HepG2 (cell line): ENCODE measurements around the gene MYBPC2. TPM values are rescaled to one million over a fixed set of nuclear protein-coding genes. Genes with fewer than 3 reads are reported as not detected.

ENCODE experiments used
- CHD2 ChIP-seq: IDR thresholded peaks from 2 replicates; pipeline ENCODE4 v1.6.1; 2011; ENCODE audit warnings: low read depth, low read length, improper control_type of control experiment
- ETV6 ChIP-seq: sonication (generic); formaldehyde crosslinking; conservative IDR thresholded peaks from 2 replicates; pipeline ENCODE4 v1.4.0; 2020; ENCODE audit warnings: missing genetic modification reagents
- HMGA1 ChIP-seq: sonication (generic); formaldehyde crosslinking; conservative IDR thresholded peaks from 2 replicates; pipeline ENCODE4 v1.4.0; 2020; ENCODE audit warnings: missing genetic modification reagents
- ISX ChIP-seq: sonication (generic); formaldehyde crosslinking; conservative IDR thresholded peaks from 2 replicates; pipeline ENCODE4 v1.5.0; 2020; ENCODE audit warnings: missing genetic modification reagents
- MAFF ChIP-seq: IDR thresholded peaks from 2 replicates; pipeline ENCODE4 v1.6.1; 2011; ENCODE audit warnings: low read depth, low read length, improper control_type of control experiment
- MAFK ChIP-seq, 2 experiments: IDR thresholded peaks in 1 of 2; conservative IDR thresholded peaks in 1 of 2; 2 replicates each; pipeline ENCODE4 v1.6.1; 2011; ENCODE audit warnings: improper control_type of control experiment in 2 of 2, low read length in 2 of 2
- MXD4 ChIP-seq: IDR thresholded peaks from 2 replicates; pipeline ENCODE4 v1.6.1; 2016; ENCODE audit warnings: mild to moderate bottlenecking, missing biosample characterization, missing genetic modification reagents
- MYC ChIP-seq: sonication (generic); formaldehyde crosslinking; IDR thresholded peaks from 2 replicates; pipeline ENCODE4 v1.9.0; 2021; ENCODE audit warnings: missing genetic modification reagents, borderline replicate concordance
- NAIF1 ChIP-seq: sonication (generic); formaldehyde crosslinking; IDR thresholded peaks from 2 replicates; pipeline ENCODE4 v1.5.0; 2020; ENCODE audit warnings: mild to moderate bottlenecking, missing genetic modification reagents, borderline replicate concordance
- ONECUT2 ChIP-seq: sonication (generic); formaldehyde crosslinking; IDR thresholded peaks from 2 replicates; pipeline ENCODE4 v1.4.0; 2020; ENCODE audit warnings: missing genetic modification reagents
- REXO4 ChIP-seq: sonication (generic); formaldehyde crosslinking; IDR thresholded peaks from 2 replicates; pipeline ENCODE4 v1.8.0; 2022; ENCODE audit warnings: missing genetic modification reagents, mild to moderate bottlenecking, borderline replicate concordance
- SIX1 ChIP-seq: sonication (generic); formaldehyde crosslinking; IDR thresholded peaks from 2 replicates; pipeline ENCODE4 v1.4.0; 2020; ENCODE audit warnings: missing genetic modification reagents, borderline replicate concordance
- SKI ChIP-seq: fragments of 450-650 bp; IDR thresholded peaks from one replicate; pipeline ENCODE4 v1.6.1; 2018; ENCODE audit warnings: mild to moderate bottlenecking; ENCODE audit not compliant: partially characterized antibody
- SOX6 ChIP-seq, 2 experiments: fragments of 450-650 bp in 1 of 2; sonication (generic) in 1 of 2; formaldehyde crosslinking in 1 of 2; IDR thresholded peaks; 2 replicates each; pipeline versions ENCODE4 v1.4.0 to v1.6.1; 2017 to 2020; ENCODE audit warnings: antibody characterized with exemption in 1 of 2, mild to moderate bottlenecking in 1 of 2, missing genetic modification reagents in 1 of 2
- TARDBP ChIP-seq: sonication (generic); formaldehyde crosslinking; IDR thresholded peaks from 2 replicates; pipeline ENCODE4 v1.8.0; 2022; ENCODE audit warnings: mild to moderate bottlenecking, missing genetic modification reagents
- ZNF121 ChIP-seq: sonication (generic); formaldehyde crosslinking; IDR thresholded peaks from 2 replicates; pipeline ENCODE4 v1.5.0; 2020; ENCODE audit warnings: mild to moderate bottlenecking, missing genetic modification reagents
- ZNF263 ChIP-seq: sonication (generic); formaldehyde crosslinking; IDR thresholded peaks from 2 replicates; pipeline ENCODE4 v1.4.0; 2020; ENCODE audit warnings: missing genetic modification reagents
- ZNF501 ChIP-seq: sonication (generic); formaldehyde crosslinking; IDR thresholded peaks from 2 replicates; pipeline ENCODE4 v1.5.1; 2020; ENCODE audit warnings: mild to moderate bottlenecking, moderate library complexity, missing genetic modification reagents
- ZSCAN9 ChIP-seq: IDR thresholded peaks from 2 replicates; pipeline ENCODE4 v1.6.1; 2016; ENCODE audit warnings: borderline replicate concordance
- polyA plus RNA-seq, 8 experiments: library from polyadenylated mRNA; depleted of rRNA in 3 of 8; stranded (reverse) in 7 of 8; unstranded in 1 of 8; fragments of >200 nt; fragmentation: Illumina TruSeq in 4 of 8; extraction: Trizol in 4 of 8; gene quantifications; 2 replicates each; pipeline versions ENCODE4 v1.2.1 to v1.2.3, GENCODE V29; 2011 to 2016; ENCODE audit warnings: low read depth in 4 of 8, missing spikeins in 1 of 8, mixed read lengths in 1 of 8; ENCODE audit not compliant: insufficient read depth in 1 of 8
- total RNA-seq, 5 experiments: library from RNA; depleted of rRNA; stranded (reverse); fragments of >200 nt; fragmentation: Illumina TruSeq; extraction: Trizol; gene quantifications; 2 replicates each; pipeline ENCODE4 v1.2.3, GENCODE V29; 2016; ENCODE audit warnings: low read depth in 1 of 5
- TF ChIP-seq, protein P1 (sequence below): fragments of 450-650 bp; IDR thresholded peaks from 2 replicates; pipeline ENCODE4 v1.6.1; 2017
- TF ChIP-seq, protein P2 (sequence below): sonication (generic); formaldehyde crosslinking; IDR thresholded peaks from 2 replicates; pipeline ENCODE4 v1.4.0; 2020; ENCODE audit warnings: mild to moderate bottlenecking, missing genetic modification reagents
- TF ChIP-seq, protein P3 (sequence below): IDR thresholded peaks from 2 replicates; pipeline ENCODE4 v1.6.1; 2012; ENCODE audit warnings: inconsistent platforms
- TF ChIP-seq, protein P4 (sequence below): sonication (generic); formaldehyde crosslinking; IDR thresholded peaks from 2 replicates; pipeline ENCODE4 v1.4.0; 2020; ENCODE audit warnings: missing genetic modification reagents
- TF ChIP-seq, protein P5 (sequence below): sonication (generic); formaldehyde crosslinking; IDR thresholded peaks from 2 replicates; pipeline ENCODE4 v1.4.0; 2020; ENCODE audit warnings: mild to moderate bottlenecking, missing genetic modification reagents
- TF ChIP-seq, protein P6 (sequence below): sonication (generic); formaldehyde crosslinking; IDR thresholded peaks from 2 replicates; pipeline ENCODE4 v1.5.0; 2020; ENCODE audit warnings: missing genetic modification reagents

The MYBPC2 gene
- total and polyA plus RNA-seq, 2 of the 13 experiments (the other 11 are each of a cell fraction or from before 2014, with no cell fraction given): not detected

DNA sequence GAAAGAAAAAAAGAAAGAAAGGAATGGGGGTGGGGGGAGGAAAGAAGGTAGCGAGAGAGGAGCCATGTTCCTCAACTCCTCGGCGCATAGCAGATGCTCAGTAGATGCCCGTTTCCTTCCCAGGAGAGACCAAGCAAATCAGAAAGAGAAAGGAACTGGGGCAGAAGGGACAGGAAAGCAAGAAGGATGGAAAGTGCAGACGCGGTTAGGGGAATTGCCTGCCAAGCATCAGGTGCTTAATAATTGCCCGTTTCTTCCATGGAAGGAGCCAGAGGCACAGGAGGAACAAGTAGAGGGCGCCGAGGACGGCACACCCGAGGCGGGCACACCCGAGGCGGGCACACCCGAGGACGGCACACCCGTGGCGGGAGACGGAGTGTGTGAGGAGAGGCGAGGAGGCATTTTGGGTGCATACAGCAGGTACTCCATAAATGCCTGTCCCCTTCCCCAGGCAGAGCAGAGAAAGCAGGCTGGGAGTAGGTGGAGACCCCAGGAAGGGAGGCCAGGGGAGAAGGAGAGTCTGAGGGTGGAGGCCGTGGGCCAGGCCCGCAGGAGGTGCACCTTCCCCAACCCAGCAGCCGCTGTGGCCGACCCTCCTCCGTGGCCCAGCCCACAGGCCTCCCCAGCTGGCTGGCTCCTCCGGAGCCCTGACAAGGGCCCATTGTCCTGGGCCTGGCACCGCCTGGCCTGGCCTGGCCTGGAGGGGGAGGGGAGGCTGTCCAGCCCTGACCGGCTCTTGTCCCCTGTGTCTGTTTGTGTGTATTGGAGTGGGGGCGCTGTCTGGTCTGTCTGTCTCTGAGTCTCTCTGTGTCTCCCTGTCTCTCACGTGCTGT, 63.7 kb downstream of the MYBPC2 start (continued):
- TF ChIP-seq, protein P1, sequence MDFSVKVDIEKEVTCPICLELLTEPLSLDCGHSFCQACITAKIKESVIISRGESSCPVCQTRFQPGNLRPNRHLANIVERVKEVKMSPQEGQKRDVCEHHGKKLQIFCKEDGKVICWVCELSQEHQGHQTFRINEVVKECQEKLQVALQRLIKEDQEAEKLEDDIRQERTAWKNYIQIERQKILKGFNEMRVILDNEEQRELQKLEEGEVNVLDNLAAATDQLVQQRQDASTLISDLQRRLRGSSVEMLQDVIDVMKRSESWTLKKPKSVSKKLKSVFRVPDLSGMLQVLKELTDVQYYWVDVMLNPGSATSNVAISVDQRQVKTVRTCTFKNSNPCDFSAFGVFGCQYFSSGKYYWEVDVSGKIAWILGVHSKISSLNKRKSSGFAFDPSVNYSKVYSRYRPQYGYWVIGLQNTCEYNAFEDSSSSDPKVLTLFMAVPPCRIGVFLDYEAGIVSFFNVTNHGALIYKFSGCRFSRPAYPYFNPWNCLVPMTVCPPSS: no peak
- TF ChIP-seq ZNF501: no peak
- no peak for TF ChIP-seq ONECUT2 (CRISPR knock-in tag)
- TF ChIP-seq ZNF121 (CRISPR knock-in tag): peak; percentile 68; the same call in 1 of the 2 replicates
- no peak for TF ChIP-seq ISX (CRISPR knock-in tag)
- TF ChIP-seq, protein P2, sequence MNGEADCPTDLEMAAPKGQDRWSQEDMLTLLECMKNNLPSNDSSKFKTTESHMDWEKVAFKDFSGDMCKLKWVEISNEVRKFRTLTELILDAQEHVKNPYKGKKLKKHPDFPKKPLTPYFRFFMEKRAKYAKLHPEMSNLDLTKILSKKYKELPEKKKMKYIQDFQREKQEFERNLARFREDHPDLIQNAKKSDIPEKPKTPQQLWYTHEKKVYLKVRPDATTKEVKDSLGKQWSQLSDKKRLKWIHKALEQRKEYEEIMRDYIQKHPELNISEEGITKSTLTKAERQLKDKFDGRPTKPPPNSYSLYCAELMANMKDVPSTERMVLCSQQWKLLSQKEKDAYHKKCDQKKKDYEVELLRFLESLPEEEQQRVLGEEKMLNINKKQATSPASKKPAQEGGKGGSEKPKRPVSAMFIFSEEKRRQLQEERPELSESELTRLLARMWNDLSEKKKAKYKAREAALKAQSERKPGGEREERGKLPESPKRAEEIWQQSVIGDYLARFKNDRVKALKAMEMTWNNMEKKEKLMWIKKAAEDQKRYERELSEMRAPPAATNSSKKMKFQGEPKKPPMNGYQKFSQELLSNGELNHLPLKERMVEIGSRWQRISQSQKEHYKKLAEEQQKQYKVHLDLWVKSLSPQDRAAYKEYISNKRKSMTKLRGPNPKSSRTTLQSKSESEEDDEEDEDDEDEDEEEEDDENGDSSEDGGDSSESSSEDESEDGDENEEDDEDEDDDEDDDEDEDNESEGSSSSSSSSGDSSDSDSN (CRISPR knock-in tag): peak; percentile 53; the same call in 1 of the 2 replicates
- TF ChIP-seq MAFF: no peak
- TF ChIP-seq, protein P3, sequence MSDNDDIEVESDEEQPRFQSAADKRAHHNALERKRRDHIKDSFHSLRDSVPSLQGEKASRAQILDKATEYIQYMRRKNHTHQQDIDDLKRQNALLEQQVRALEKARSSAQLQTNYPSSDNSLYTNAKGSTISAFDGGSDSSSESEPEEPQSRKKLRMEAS: no peak
- TF ChIP-seq HMGA1 (CRISPR knock-in tag): no peak
- TF ChIP-seq, protein P4, sequence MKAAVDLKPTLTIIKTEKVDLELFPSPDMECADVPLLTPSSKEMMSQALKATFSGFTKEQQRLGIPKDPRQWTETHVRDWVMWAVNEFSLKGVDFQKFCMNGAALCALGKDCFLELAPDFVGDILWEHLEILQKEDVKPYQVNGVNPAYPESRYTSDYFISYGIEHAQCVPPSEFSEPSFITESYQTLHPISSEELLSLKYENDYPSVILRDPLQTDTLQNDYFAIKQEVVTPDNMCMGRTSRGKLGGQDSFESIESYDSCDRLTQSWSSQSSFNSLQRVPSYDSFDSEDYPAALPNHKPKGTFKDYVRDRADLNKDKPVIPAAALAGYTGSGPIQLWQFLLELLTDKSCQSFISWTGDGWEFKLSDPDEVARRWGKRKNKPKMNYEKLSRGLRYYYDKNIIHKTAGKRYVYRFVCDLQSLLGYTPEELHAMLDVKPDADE: no peak
- TF ChIP-seq SIX1 (CRISPR knock-in tag): no peak
- no peak for TF ChIP-seq NAIF1
- TF ChIP-seq CHD2: no peak
- TF ChIP-seq, protein P5, sequence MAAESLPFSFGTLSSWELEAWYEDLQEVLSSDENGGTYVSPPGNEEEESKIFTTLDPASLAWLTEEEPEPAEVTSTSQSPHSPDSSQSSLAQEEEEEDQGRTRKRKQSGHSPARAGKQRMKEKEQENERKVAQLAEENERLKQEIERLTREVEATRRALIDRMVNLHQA (CRISPR knock-in tag): no peak
- TF ChIP-seq ETV6 (CRISPR knock-in tag): no peak
- peak; percentile 33; the same call in 1 of the 2 replicates for TF ChIP-seq ZNF263 (CRISPR knock-in tag)
- TF ChIP-seq, protein P6, sequence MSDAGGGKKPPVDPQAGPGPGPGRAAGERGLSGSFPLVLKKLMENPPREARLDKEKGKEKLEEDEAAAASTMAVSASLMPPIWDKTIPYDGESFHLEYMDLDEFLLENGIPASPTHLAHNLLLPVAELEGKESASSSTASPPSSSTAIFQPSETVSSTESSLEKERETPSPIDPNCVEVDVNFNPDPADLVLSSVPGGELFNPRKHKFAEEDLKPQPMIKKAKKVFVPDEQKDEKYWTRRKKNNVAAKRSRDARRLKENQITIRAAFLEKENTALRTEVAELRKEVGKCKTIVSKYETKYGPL (CRISPR knock-in tag): no peak
- peak; percentile 72 for TF ChIP-seq SKI
- no peak for TF ChIP-seq ZSCAN9
- TF ChIP-seq SOX6 (IDR thresholded peaks at IDR 0.05): no peak
- TF ChIP-seq SOX6 (CRISPR knock-in tag; IDR thresholded peaks at IDR 0.05): 0 out of 2 replicates have a peak, but pooled peaks have one; percentile 25
- TF ChIP-seq REXO4 (CRISPR knock-in tag): no peak
- TF ChIP-seq MAFK (conservative IDR thresholded peaks at IDR 0.05 in 1 of 2, IDR thresholded peaks at IDR 0.05 in 1 of 2; ENCODE audit: low read length in 2 of 2): no peak
- TF ChIP-seq TARDBP (CRISPR knock-in tag): 0 out of 2 replicates have a peak, but pooled peaks have one; percentile 25
- TF ChIP-seq MYC: no peak
- TF ChIP-seq MXD4 (CRISPR knock-in tag): no peak
